HG03064 (cell line): ENCODE results near the gene UNC79.

Source experiments
- ATAC-seq: cut with Tn5 transposase; IDR thresholded peaks from one replicate; pipeline ENCODE4 v1.9.1; 2021; ENCODE audit warnings: low read depth; ENCODE audit not compliant: unreplicated experiment

Gene UNC79

DNA sequence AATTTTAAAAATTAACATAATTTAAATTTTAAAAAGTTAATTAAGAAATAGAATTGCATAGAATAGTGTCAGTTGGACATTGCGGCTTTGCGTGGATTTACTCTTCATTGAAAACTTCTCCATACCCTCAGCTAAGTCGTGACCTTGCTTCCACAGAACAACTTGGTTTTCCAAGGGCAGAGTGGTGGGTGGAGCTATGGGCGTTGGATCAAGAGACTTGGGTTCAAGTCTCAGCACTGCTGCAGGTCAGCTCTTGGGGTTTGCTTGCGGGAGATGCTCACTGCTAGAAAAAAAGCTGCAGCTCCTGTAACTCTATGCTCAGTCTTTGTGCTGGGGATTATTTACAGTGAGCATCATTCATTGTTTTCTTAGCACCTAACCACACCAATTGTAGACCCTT, 223.9 kb downstream of the UNC79 start:
- no peak for ATAC-seq

GRCh38 chr14:93655078-93655750, 224.5 kb downstream of the UNC79 start:
- no peak for ATAC-seq

GRCh38 chr14:93657875-93658274, 227.1 kb downstream of the UNC79 start:
- no peak for ATAC-seq

- ATAC-seq = no peak
Measured at GRCh38 chr14:93663317-93663716, 232.6 kb downstream of the UNC79 start.

- ATAC-seq = no peak
Measured at GRCh38 chr14:93665169-93665568, 234.4 kb downstream of the UNC79 start.

- ATAC-seq = no peak
Measured at GRCh38 chr14:93669632-93670031, 238.9 kb downstream of the UNC79 start.

DNA sequence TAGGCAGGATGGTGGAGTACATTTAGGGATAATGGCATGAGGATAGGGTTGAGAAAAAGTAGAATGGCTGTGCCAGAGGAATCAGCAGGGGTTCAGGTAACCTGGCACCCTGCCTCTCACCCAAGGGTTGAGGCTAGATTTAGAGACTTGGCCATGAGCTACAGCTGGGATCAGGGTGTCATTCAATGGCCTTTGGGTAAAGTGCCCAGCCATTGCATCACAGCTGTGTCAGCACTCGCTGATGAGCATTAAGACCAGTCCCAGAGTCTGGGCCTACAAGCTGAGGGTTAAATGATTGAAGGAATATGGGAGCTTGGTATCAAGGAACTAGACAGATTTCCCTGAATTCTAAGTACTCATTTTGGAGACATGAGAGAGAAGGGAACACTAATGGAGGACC, 243.6 kb downstream of the UNC79 start:
- ATAC-seq = no peak

DNA sequence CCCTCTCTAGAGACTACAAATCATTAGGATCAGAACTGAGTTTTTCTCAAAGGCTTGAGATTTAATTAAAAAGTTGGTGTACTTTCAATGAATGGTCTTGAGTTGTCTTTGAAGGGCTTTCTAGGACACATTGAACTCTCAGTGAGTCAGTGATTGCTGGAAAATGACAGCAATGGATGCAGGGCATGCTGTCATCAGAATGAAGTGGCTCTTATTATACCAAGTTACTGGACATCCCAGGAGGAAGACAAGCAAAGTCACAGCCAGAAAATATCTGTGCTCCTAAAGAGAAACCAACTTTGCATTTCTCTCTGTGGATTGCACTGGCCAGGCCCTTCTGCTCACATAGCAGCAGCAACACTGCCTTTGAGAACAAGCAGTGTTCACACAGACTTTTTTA, 244.9 kb downstream of the UNC79 start:
- ATAC-seq = no peak

- ATAC-seq = no peak
Measured at GRCh38 chr14:93676416-93676958, 245.7 kb downstream of the UNC79 start.

GRCh38 chr14:93682459-93682858, 251.7 kb downstream of the UNC79 start:
- ATAC-seq = no peak

GRCh38 chr14:93683226-93683625, 252.5 kb downstream of the UNC79 start:
- ATAC-seq = no peak

- no peak for ATAC-seq
Measured at GRCh38 chr14:93685121-93685895, 254.6 kb downstream of the UNC79 start.

DNA sequence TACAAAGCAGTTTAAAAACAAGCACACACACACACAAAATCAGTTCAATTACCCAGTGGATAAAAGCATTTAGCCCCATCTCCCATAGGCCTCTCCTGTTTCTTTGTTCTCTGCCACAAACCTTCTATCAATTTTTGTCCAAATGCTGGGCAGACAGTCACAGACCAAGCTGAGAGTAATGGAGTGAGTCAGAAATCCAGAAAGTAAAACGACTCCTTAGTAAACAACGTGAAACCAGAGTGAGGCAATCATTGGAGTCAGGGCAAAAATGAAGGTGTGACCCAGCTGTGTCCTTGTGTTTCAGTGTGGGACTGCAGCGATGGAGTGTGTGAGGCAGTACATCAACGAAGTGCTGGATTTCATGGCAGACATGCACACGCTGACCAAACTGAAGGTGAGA, 255.5 kb downstream of the UNC79 start:
- no peak for ATAC-seq

DNA sequence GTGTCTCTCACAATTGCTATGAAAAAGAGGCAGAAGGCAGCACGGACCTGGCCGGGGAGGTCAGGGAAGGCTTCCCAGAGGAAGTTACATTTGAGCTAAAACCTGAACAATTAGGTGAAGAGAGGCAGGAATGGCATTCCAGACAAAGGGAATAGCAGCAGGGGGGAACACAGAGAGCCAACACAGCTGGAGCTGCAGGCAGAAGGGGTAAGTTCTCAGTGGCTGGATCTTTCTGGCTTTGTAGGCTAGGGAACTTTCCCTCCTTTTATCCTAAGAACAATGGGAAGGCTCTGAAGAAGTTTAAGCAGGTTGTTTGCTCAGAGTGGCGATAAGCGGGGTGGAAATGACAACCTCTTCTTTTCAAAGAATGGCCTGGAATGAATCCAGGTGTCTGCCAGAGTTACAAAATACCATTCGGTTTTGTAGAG, 257.5 kb downstream of the UNC79 start:
- ATAC-seq = no peak

DNA sequence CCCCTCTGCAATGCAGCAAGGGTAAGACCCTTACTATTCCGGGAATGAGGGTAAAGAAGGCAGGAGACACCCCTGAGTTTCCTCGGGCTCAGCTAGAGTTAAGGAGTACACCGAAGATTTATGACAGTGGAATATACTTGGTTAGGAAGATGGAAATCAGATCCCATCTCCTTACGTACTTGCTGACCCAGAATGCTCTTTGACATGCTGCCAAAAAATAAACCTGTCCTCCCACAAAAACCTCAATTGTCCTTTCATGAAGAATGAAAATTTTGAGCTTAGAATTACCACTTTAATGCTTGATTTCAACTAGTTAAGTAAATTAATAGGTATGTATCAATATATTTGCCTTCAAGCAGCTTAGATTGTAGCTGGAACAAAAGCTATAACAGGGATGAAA, 258.1 kb downstream of the UNC79 start:
- ATAC-seq = no peak

- ATAC-seq = no peak
Measured at GRCh38 chr14:93690146-93690545, 259.4 kb downstream of the UNC79 start.

DNA sequence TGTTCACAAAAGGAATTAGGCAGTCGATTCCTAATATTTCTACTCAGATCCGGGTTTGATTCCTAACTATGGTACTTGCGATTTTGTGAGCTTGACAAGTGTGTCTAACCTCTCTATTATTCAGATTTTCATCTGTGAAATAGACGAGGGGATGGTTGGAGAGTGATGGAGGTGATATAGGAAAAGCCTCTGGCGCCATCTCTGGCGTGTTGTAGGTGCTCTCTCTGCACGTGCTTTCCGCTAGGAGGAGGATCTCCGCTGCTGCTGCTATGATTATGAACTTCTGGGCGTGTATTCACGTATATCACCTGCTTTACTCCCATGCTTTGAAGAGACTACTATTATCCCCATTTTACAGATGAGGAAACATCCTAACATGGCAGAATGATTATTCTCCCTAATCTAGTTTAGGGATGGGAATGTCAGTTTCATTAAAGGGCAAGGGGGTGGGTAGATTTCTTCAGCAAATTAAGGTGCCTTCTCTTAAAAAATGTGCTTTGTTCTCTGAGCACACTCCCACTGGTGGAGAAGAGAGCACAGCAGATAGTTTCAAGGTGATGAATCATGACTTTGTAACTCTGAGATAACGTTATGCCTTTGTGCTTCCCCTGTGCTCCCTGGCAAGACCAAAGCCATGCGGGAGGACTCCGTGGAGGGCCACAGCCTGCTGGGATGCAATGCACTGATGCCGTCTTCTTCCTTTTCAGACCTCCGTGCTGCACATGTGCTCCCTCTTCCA, 260.5 kb downstream of the UNC79 start:
- no peak for ATAC-seq

DNA sequence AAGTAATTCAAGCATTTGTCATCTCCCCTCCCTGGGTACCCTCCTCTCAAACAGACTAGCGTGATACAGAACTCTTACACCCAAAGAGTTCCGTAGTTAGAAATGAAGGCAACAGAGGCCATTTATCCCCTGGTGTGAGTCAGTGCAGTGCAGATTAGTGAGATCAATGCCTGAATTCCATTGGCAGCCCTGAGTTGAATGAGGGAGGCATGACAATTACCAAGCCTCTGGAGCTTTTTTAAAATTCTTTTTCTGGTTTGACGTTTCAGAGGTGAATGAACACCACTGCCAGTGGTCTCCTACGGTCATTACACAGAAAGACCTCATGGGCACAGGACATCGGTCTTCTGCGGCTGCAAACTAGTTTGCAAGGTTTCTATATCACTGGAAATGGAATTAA, 263.2 kb downstream of the UNC79 start:
- no peak for ATAC-seq

- ATAC-seq = no peak
Measured at GRCh38 chr14:93700928-93701327, 270.2 kb downstream of the UNC79 start.

DNA sequence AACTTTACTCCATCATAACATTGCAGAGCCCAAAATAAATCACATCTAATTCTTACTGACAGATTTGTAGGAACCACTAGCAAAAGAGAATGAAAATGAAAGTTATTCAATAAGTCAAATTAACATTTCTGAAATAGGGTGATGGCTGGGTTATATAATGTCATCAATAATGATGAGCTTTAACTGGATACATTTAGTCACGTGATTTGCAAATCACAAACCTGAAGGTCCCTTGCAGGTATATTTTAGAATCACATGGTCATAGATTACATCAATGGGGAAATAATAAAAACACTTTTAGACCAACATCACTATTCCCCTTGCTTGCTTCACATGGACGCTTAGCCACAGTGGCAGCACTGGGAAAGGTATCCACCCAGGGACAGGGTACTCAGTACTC, 270.8 kb downstream of the UNC79 start:
- ATAC-seq = no peak

GRCh38 chr14:93702946-93703345, 272.2 kb downstream of the UNC79 start:
- no peak for ATAC-seq
